K562 (cell line): ENCODE measurements around the gene PRSS27. TPM values are rescaled to one million over a fixed set of nuclear protein-coding genes. Genes with fewer than 3 reads are reported as not detected.

Source experiments
- ATAC-seq: fragments of 200-7000 bp; cut with Tn5 transposase; 3 replicates; pipeline ENCODE4 v1.9.1; 2020; ENCODE audit warnings: moderate library complexity
- BruUV-seq: library from RNA; stranded (reverse); fragments of 400-500 nt; replicated peaks from 2 replicates; lab custom pipeline; 2021; lab: Mats Ljungman, UMichigan
- CTCF ChIA-PET: fragments of 300-600 bp; formaldehyde crosslinking; extraction: SDS; loops from one replicate; lab custom pipeline; 2021; ENCODE audit warnings: low intra/inter-chr PET ratio; lab: Yijun Ruan, JAX
- POLR2A ChIA-PET: fragments of 300-600, 350-650 bp; sonication (Branson Sonifier 250); formaldehyde crosslinking; extraction: SDS; loops from one replicate; lab custom pipeline; 2021; ENCODE audit warnings: antibody characterized with exemption, inconsistent platforms; lab: Yijun Ruan, JAX
- DNase-seq, 4 experiments: peaks; one replicate each; pipeline versions ENCODE4 v3.0.0 to v3.0.0-alpha.2; 2011 to 2018; ENCODE audit warnings: low spot score in 3 of 4, mixed read lengths in 3 of 4; ENCODE audit errors: extremely low read depth in 1 of 4
- FAIRE-seq: peaks from 2 replicates; lab custom pipeline; 2011; peaks lifted over from hg19 to GRCh38; lab: Jason Lieb, UNC
- H2AFZ ChIP-seq: 2 replicates; pipeline ENCODE4 v1.6.0; 2011; ENCODE audit warnings: low read depth, low read length, control low read depth, inconsistent platforms
- H3K27ac ChIP-seq: fragments of 200-600 bp; 3 replicates; pipeline ENCODE4 v1.8.0; 2011; ENCODE audit warnings: low read depth, mild to moderate bottlenecking, control low read depth, inconsistent platforms, low read length, moderate library complexity, mixed read lengths; ENCODE audit errors: extremely low read depth
- H3K27me3 ChIP-seq, 2 experiments: fragments of 300-600 bp in 1 of 2; 2 replicates in 1 of 2; 3 replicates in 1 of 2; pipeline versions ENCODE4 v1.6.0 to v1.8.0; 2011; ENCODE audit warnings: inconsistent platforms in 2 of 2, low read length in 2 of 2, mild to moderate bottlenecking in 1 of 2, mixed read lengths in 1 of 2, moderate library complexity in 1 of 2; ENCODE audit not compliant: control insufficient read depth in 2 of 2, insufficient read depth in 2 of 2
- H3K36me3 ChIP-seq: fragments of 300-600 bp; 3 replicates; pipeline ENCODE4 v1.8.0; 2011; ENCODE audit warnings: mild to moderate bottlenecking, low read length, inconsistent platforms; ENCODE audit not compliant: control insufficient read depth, insufficient read depth
- H3K4me1 ChIP-seq, 2 experiments: fragments of 200-600 bp in 1 of 2; replicated peaks in 1 of 2; 2 replicates in 1 of 2; 3 replicates in 1 of 2; pipeline versions ENCODE4 v1.5.1 to v1.8.0; 2011; ENCODE audit warnings: inconsistent platforms in 2 of 2, low read length in 2 of 2, mild to moderate bottlenecking in 1 of 2, mixed read lengths in 1 of 2, moderate library complexity in 1 of 2; ENCODE audit not compliant: control insufficient read depth in 2 of 2, insufficient read depth in 2 of 2
- H3K4me2 ChIP-seq: 2 replicates; pipeline ENCODE4 v1.6.1; 2011; ENCODE audit warnings: low read length, control low read depth, inconsistent platforms, mixed read lengths; ENCODE audit not compliant: insufficient read depth
- H3K4me3 ChIP-seq: fragments of 200-600 bp; sonication (generic), shearing (Covaris generic); 2 replicates; pipeline ENCODE4 v1.5.1; 2016; ENCODE audit warnings: control low read depth, inconsistent platforms
- H3K79me2 ChIP-seq: fragments of 200-600 bp; 3 replicates; pipeline ENCODE4 v1.8.0; 2011; ENCODE audit warnings: low read length, inconsistent platforms; ENCODE audit not compliant: control insufficient read depth, insufficient read depth
- H3K9ac ChIP-seq, 2 experiments: 2 replicates each; pipeline versions ENCODE4 v1.6.0 to v1.6.1; 2011; ENCODE audit warnings: low read depth in 2 of 2, low read length in 2 of 2, control low read depth in 1 of 2, inconsistent platforms in 1 of 2, mild to moderate bottlenecking in 1 of 2, mixed read lengths in 1 of 2; ENCODE audit not compliant: insufficient read depth in 1 of 2
- H3K9me1 ChIP-seq: one replicate; pipeline ENCODE4 v1.6.0; 2011; ENCODE audit warnings: inconsistent platforms, mild to moderate bottlenecking, low read length, moderate library complexity; ENCODE audit not compliant: control insufficient read depth, insufficient read depth
- H3K9me3 ChIP-seq: replicated peaks from 2 replicates; pipeline ENCODE4 v1.5.1; 2011; ENCODE audit warnings: low read depth, low read length, inconsistent platforms; ENCODE audit not compliant: control insufficient read depth, insufficient read depth
- H4K20me1 ChIP-seq: replicated peaks from 2 replicates; pipeline ENCODE4 v1.6.1; 2011; ENCODE audit warnings: low read length, inconsistent platforms, mixed read lengths; ENCODE audit not compliant: control insufficient read depth, insufficient read depth
- DNMT1 ChIP-seq: fragments of 450-650 bp; IDR thresholded peaks from 2 replicates; pipeline ENCODE4 v1.6.1; 2016; ENCODE audit warnings: antibody characterized with exemption, mild to moderate bottlenecking
- KLF6 ChIP-seq: fragments of 250-450 bp; sonication (Bioruptor Pico); IDR thresholded peaks from 2 replicates; pipeline ENCODE4 v1.4.0; 2020; ENCODE audit warnings: mild to moderate bottlenecking, moderate library complexity, borderline replicate concordance
- SAFB ChIP-seq: fragments of 200-400 bp; formaldehyde crosslinking; IDR thresholded peaks from 2 replicates; pipeline ENCODE4 v1.6.1; 2017; ENCODE audit warnings: low read depth, low read length, borderline replicate concordance
- SNIP1 ChIP-seq: fragments of 450-650 bp; IDR thresholded peaks from 2 replicates; pipeline ENCODE4 v1.7.1; 2017; ENCODE audit warnings: low read depth, mild to moderate bottlenecking
- ZBTB7A ChIP-seq: IDR thresholded peaks from 2 replicates; pipeline ENCODE4 v1.6.1; 2011; ENCODE audit warnings: low read depth, mild to moderate bottlenecking, low read length, moderate library complexity, borderline replicate concordance; ENCODE audit not compliant: control insufficient read depth
- ZNF696 ChIP-seq: fragments of 250-450 bp; sonication (Bioruptor Pico); conservative IDR thresholded peaks from 2 replicates; pipeline ENCODE4 v1.4.0; 2020; ENCODE audit warnings: mild to moderate bottlenecking, moderate library complexity
- WGBS: fragments of 100-300 bp; shearing (Covaris generic); methylation state at CpG from one replicate; pipeline ENCODE4 v1.1.6; 2016; ENCODE audit warnings: low coverage, mixed read lengths; ENCODE audit not compliant: insufficient coverage; ENCODE audit errors: missing lambda C conversion rate; 5-methylcytosine and 5-hydroxymethylcytosine counted together
- in situ Hi-C: fragments of 300-500 bp; cut with MboI; formaldehyde crosslinking; loops from 4 replicates; pipeline ENCODE4 v1.15.0; 2018; ENCODE audit warnings: inconsistent platforms, mixed read lengths
- intact Hi-C: fragments of 100-400 bp; cut with micrococcal nuclease; formaldehyde crosslinking; loops from 2 replicates; pipeline ENCODE4 v1.14.2; 2022
- polyA plus RNA-seq, 8 experiments: library from polyadenylated mRNA; depleted of rRNA in 4 of 8; stranded (reverse) in 5 of 8; unstranded in 3 of 8; fragments of >200 nt; fragmentation: Nextera tagmentation in 2 of 8; fragmentation: Illumina TruSeq in 1 of 8; extraction: Ambion mirVana in 2 of 8; extraction: Trizol in 1 of 8; gene quantifications; 2 replicates each; pipeline versions ENCODE4 v1.2.1 to v1.2.3, GENCODE V29; 2011 to 2014; ENCODE audit warnings: inconsistent platforms in 1 of 8, missing spikeins in 1 of 8
- total RNA-seq, 7 experiments: library from RNA; depleted of rRNA in 6 of 7; stranded (reverse); fragments of >200 nt in 6 of 7; fragmentation: Illumina TruSeq in 2 of 7; extraction: Trizol in 2 of 7; gene quantifications; 2 replicates each; pipeline versions ENCODE4 v1.2.1 to v1.2.3, GENCODE V29; 2011 to 2021; ENCODE audit warnings: low replicate concordance in 1 of 7
- TF ChIP-seq, protein P1 (sequence below), 3 experiments: IDR thresholded peaks in 2 of 3; conservative IDR thresholded peaks in 1 of 3; 2 replicates each; pipeline ENCODE4 v1.5.1; 2011 to 2012; ENCODE audit warnings: low read length in 3 of 3, mild to moderate bottlenecking in 3 of 3, control low read depth in 2 of 3, improper control_type of control experiment in 1 of 3, inconsistent platforms in 1 of 3, low read depth in 1 of 3, mixed read lengths in 1 of 3, moderate library complexity in 1 of 3; ENCODE audit not compliant: insufficient read depth in 2 of 3
- TF ChIP-seq, protein P2 (sequence below): fragments of 250-450 bp; sonication (Bioruptor Pico); IDR thresholded peaks from 2 replicates; pipeline ENCODE4 v1.4.0; 2020; ENCODE audit warnings: mild to moderate bottlenecking, moderate library complexity

PRSS27 gene
- total and polyA plus RNA-seq, 9 of the 15 experiments (the other 6 are each of a cell fraction or from before 2014, with no cell fraction given) = 0.09 to 0.20 (median 0.17) TPM; not detected in 5

DNA sequence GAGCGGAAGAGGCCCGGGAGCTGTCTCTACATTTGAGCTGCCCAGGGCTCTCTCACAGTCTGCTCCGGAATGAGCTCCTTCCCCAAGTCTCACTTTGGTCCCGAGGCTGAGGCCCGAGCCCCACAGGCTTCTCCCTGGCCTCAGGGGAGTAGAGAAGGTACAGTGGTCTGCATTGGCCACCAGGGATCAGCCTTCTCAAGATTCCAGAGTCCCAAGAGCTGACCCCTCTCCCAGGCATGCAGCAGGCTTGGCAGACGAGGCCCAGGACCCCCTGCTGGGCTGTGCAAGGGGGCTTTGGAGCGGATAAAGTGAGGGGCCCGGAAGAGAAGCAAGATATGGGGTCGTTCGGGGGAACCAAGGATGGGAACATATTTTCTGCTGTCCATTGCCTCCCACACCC is 3.1 kb downstream of the PRSS27 start:
- CTCF ChIA-PET = no interaction called here
- Histone ChIP-seq H3K36me3 (no peaks in the 10 kb centered on the region), H3K27me3 (peaks cover 19 to 32% of the 10 kb centered on the region in 2 experiments; a peak in 4 of 5 replicates), H4K20me1 (peaks cover 4% of the 10 kb centered on the region; the same call in 1 of the 2 replicates), H3K27ac (no peak overlapping the region), H3K9me3 (no peaks in the 10 kb centered on the region), H3K4me2 (no peak overlapping the region), H2AFZ (no peak overlapping the region), H3K79me2 (no peaks in the 10 kb centered on the region), H3K9ac (no peak overlapping the region), H3K9me1 (no peaks in the 10 kb centered on the region), H3K4me3 (no peak overlapping the region), H3K4me1 (peaks cover 2 to 71% of the 10 kb centered on the region in 2 experiments; a peak in 3 of 5 replicates)
- no TSS peak for BruUV-seq
- 32% methylated on average over 10 of the region's 10 CpGs for WGBS
- ATAC-seq (no peak), DNase-seq (peak in 1 of 4 experiments; percentile 20), FAIRE-seq (no peak)
- in situ Hi-C loops (no loop called here), intact Hi-C loops (no loop called here)
- POLR2A ChIA-PET = interaction anchor here (0.6 to 1.4 kb wide), 3 partner anchors 24 to 109 kb away, joined by 3 to 7 read pairs (median 3); no protein-coding TSS in a partner anchor
- no peak for TF ChIP-seq DNMT1
- TF ChIP-seq KLF6 (CRISPR knock-in tag) = no peak
- TF ChIP-seq, protein P1, sequence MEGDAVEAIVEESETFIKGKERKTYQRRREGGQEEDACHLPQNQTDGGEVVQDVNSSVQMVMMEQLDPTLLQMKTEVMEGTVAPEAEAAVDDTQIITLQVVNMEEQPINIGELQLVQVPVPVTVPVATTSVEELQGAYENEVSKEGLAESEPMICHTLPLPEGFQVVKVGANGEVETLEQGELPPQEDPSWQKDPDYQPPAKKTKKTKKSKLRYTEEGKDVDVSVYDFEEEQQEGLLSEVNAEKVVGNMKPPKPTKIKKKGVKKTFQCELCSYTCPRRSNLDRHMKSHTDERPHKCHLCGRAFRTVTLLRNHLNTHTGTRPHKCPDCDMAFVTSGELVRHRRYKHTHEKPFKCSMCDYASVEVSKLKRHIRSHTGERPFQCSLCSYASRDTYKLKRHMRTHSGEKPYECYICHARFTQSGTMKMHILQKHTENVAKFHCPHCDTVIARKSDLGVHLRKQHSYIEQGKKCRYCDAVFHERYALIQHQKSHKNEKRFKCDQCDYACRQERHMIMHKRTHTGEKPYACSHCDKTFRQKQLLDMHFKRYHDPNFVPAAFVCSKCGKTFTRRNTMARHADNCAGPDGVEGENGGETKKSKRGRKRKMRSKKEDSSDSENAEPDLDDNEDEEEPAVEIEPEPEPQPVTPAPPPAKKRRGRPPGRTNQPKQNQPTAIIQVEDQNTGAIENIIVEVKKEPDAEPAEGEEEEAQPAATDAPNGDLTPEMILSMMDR (IDR thresholded peaks at IDR 0.05 in 2 of 3, conservative IDR thresholded peaks at IDR 0.05 in 1 of 3; ENCODE audit: insufficient read depth in 2 of 3, low read depth in 1 of 3, low read length in 3 of 3) = 0 out of 6 replicates have a peak, but pooled peaks of 1 of the 3 experiments have one; percentile 13
- TF ChIP-seq, protein P2, sequence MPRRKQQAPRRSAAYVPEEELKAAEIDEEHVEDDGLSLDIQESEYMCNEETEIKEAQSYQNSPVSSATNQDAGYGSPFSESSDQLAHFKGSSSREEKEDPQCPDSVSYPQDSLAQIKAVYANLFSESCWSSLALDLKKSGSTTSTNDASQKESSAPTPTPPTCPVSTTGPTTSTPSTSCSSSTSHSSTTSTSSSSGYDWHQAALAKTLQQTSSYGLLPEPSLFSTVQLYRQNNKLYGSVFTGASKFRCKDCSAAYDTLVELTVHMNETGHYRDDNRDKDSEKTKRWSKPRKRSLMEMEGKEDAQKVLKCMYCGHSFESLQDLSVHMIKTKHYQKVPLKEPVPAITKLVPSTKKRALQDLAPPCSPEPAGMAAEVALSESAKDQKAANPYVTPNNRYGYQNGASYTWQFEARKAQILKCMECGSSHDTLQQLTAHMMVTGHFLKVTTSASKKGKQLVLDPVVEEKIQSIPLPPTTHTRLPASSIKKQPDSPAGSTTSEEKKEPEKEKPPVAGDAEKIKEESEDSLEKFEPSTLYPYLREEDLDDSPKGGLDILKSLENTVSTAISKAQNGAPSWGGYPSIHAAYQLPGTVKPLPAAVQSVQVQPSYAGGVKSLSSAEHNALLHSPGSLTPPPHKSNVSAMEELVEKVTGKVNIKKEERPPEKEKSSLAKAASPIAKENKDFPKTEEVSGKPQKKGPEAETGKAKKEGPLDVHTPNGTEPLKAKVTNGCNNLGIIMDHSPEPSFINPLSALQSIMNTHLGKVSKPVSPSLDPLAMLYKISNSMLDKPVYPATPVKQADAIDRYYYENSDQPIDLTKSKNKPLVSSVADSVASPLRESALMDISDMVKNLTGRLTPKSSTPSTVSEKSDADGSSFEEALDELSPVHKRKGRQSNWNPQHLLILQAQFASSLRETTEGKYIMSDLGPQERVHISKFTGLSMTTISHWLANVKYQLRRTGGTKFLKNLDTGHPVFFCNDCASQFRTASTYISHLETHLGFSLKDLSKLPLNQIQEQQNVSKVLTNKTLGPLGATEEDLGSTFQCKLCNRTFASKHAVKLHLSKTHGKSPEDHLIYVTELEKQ (CRISPR knock-in tag) = no peak
- no peak for TF ChIP-seq SAFB
- no peak for TF ChIP-seq SNIP1
- TF ChIP-seq ZNF696 (CRISPR knock-in tag) = no peak
- TF ChIP-seq ZBTB7A = 0 out of 2 replicates have a peak, but pooled peaks have one; percentile 22
